ENCODE results near the gene SAE1.

DNA sequence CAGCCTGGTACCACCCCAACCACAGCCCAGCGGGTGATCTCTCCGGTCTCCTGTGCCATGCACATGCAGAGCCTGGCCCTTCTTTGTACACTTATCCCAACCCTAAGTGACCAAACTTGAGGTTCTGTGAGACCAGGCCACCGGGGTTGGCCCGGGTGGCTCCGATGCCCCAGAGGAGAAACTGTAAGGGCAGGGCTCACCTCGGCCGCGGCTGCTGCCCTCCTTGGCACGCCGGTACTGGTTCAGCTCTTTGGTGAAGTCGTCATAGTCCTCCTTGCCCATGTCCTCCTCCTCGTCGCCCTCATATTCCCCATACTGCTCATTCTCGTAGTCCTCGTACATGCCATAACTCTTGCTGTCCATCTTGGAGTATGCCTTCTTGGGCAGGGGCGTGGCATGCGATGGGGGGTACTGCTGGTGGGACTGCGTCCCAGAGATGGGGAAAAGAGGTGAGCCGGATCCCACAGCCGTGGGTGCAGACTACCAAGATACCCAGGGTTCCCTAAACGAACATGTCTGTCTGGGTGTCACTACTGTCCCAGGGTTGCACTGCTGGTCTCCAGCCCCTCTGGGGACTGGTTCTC, 40.8 kb upstream of the SAE1 start:
- TF ChIP-seq, protein P1, sequence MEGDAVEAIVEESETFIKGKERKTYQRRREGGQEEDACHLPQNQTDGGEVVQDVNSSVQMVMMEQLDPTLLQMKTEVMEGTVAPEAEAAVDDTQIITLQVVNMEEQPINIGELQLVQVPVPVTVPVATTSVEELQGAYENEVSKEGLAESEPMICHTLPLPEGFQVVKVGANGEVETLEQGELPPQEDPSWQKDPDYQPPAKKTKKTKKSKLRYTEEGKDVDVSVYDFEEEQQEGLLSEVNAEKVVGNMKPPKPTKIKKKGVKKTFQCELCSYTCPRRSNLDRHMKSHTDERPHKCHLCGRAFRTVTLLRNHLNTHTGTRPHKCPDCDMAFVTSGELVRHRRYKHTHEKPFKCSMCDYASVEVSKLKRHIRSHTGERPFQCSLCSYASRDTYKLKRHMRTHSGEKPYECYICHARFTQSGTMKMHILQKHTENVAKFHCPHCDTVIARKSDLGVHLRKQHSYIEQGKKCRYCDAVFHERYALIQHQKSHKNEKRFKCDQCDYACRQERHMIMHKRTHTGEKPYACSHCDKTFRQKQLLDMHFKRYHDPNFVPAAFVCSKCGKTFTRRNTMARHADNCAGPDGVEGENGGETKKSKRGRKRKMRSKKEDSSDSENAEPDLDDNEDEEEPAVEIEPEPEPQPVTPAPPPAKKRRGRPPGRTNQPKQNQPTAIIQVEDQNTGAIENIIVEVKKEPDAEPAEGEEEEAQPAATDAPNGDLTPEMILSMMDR (IDR thresholded peaks at IDR 0.05; ENCODE audit: poor library complexity), result no peak
- no peak for TF ChIP-seq EZH2phosphoT487 (IDR thresholded peaks at IDR 0.05; ENCODE audit: low read depth, severe bottlenecking, unreplicated experiment)

Measured in hepatocyte (in vitro differentiated cells).